NCI-H526 (cell line): Measurements from ENCODE around the gene RAMP3.

Experiments used
- DNase-seq, 2 experiments: peaks; one replicate each; lab custom pipeline; 2025; lab: John Stamatoyannopoulos, UW

Gene RAMP3

GRCh38 chr7:45223078-45223477 is 65.5 kb downstream of the RAMP3 start:
- no peak for DNase-seq

GRCh38 chr7:45223728-45224630 is 66.4 kb downstream of the RAMP3 start:
- DNase-seq = no peak

- no peak for DNase-seq
These were observed 67.2 kb downstream of the RAMP3 start for GRCh38 chr7:45224832-45225231.

- DNase-seq = no peak
These were observed 67.8 kb downstream of the RAMP3 start for GRCh38 chr7:45225311-45225947.

GRCh38 chr7:45225948-45226335 is 68.4 kb downstream of the RAMP3 start:
- no peak for DNase-seq

- no peak for DNase-seq
These were observed 71.7 kb downstream of the RAMP3 start for GRCh38 chr7:45229156-45229920.

- DNase-seq = no peak
These were observed 72.5 kb downstream of the RAMP3 start for GRCh38 chr7:45230083-45230482.

- DNase-seq = no peak
These were observed 73.1 kb downstream of the RAMP3 start for GRCh38 chr7:45230611-45231165.

GRCh38 chr7:45233249-45233775 is 75.7 kb downstream of the RAMP3 start:
- DNase-seq = no peak
